HFFc6 (cell line): ENCODE measurements around the gene AKAP12. TPM values are rescaled to one million over a fixed set of nuclear protein-coding genes. Genes with fewer than 3 reads are reported as not detected.
A peak's percentile ranks its signal among the peaks of the same experiment; 100 is the strongest.

Experiments used
- DNase-seq: peaks from one replicate; pipeline ENCODE4 v3.0.0-alpha.2; 2018
- H3K27ac Mint-ChIP-seq: 2 replicates; pipeline ENCODE4 v1.8.0; 2020; ENCODE audit warnings: mild to moderate bottlenecking, mixed read lengths
- H3K27me3 Mint-ChIP-seq: 2 replicates; pipeline ENCODE4 v1.8.0; 2021; ENCODE audit warnings: mild to moderate bottlenecking, moderate library complexity, mixed read lengths; ENCODE audit not compliant: insufficient read depth
- H3K36me3 Mint-ChIP-seq: 2 replicates; pipeline ENCODE4 v1.8.0; 2021; ENCODE audit warnings: low read depth, mixed read lengths
- H3K4me1 Mint-ChIP-seq: 2 replicates; pipeline ENCODE4 v1.8.0; 2020; ENCODE audit warnings: low read depth, mixed read lengths
- H3K4me3 Mint-ChIP-seq: 2 replicates; pipeline ENCODE4 v1.8.0; 2020; ENCODE audit warnings: mild to moderate bottlenecking, moderate library complexity, mixed read lengths
- H3K9me3 Mint-ChIP-seq: 2 replicates; pipeline ENCODE4 v1.8.0; 2020; ENCODE audit warnings: mild to moderate bottlenecking, mixed read lengths
- CTCF ChIP-seq: fragments of 200-600 bp; sonication (generic); IDR thresholded peaks from 2 replicates; pipeline ENCODE4 v1.5.0; 2021; ENCODE audit warnings: antibody characterized with exemption, mild to moderate bottlenecking
- long read RNA-seq: library from polyadenylated mRNA; unstranded; transcript quantifications from one replicate; pipeline ENCODE4 v2.0.0, GENCODE V29; 2019
- total RNA-seq, 6 experiments: library from RNA; stranded (reverse); fragmentation: NEBNext Ultra II Directional; extraction: Animal tissue kit (Norgen Biotek cat#: 25700); gene quantifications; 2 replicates in 1 of 6; 3 replicates in 5 of 6; pipeline ENCODE4 v1.2.3, GENCODE V29; 2021

Gene AKAP12
- total RNA-seq = 1 to 10 TPM; 3.7 to 8.6 (median 7.0) TPM
- long read RNA-seq, partial matches to known transcripts = 2 of 4 reads
- long read RNA-seq, other reads (novel, unspliced or antisense) = 2 of 4 reads

DNA sequence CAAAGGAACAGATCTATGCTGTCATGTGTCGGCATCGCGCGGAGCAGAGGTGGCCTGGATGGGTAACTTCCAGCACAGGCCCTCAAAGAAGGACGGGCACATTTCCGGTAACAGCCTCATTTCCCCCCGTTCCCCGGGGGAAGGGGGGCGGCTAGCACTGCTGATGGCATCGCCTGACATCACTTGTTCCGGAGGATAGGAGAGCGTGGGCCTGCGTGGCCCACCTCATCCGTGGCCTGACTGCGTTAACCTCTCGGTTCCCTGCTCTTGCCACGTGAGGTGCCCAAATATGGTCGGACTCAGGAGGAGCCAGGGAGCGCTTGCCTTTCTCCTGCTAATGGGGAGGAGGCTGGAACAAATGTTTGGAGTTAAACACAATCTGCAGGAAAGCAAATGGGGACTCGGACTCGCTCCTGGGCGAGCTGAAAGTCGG, at the start of gene AKAP12:
TSS of gene AKAP12 (plus strand) at position 365 of the 433 bp plus-strand sequence. CDS start 596 bp downstream, outside the sequence.
- Mint-ChIP-seq H3K4me1 (no peaks in the 10 kb centered on the region), H3K27me3 (peaks cover 29% of the 10 kb centered on the region), H3K27ac (no peak within 1 kb of the TSS), H3K9me3 (no peaks in the 10 kb centered on the region), H3K4me3 (peak within 1 kb of the TSS; percentile 87), H3K36me3 (no peaks in the 10 kb centered on the region)
- no peak for DNase-seq
- TF ChIP-seq CTCF = no peak

DNA sequence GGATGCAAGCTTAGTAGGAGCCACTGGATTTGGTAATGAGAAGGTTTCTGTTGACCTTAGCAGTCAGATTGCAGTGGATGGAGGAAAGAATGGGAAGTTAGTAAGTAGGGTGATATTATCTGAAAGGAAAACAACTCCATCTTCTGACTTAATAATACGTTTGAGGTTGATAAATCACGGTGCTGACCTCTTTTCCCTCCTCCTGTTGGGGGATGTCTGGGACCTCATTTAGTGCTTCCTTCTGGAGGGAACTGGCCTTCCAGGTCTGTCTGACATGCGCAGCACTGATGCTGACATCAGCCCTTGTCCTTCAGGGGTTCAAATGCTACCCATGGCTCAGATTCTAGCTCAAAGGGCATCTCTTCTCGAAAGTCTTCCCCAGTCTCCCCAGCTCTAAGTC, 48.2 kb upstream of the AKAP12 start:
- no peak overlapping the region for H3K27ac Mint-ChIP-seq
- no peaks in the 10 kb centered on the region for H3K9me3 Mint-ChIP-seq
- H3K4me1 Mint-ChIP-seq = no peaks in the 10 kb centered on the region
- H3K27me3 Mint-ChIP-seq = peaks cover 10% of the 10 kb centered on the region
- TF ChIP-seq CTCF = no peak
- no peak for DNase-seq
- H3K36me3 Mint-ChIP-seq = no peaks in the 10 kb centered on the region
- H3K4me3 Mint-ChIP-seq = no peak overlapping the region

- Mint-ChIP-seq H3K27me3 (peaks cover 7% of the 10 kb centered on the region), H3K36me3 (no peaks in the 10 kb centered on the region), H3K27ac (no peak overlapping the region), H3K4me3 (no peak overlapping the region), H3K4me1 (no peaks in the 10 kb centered on the region), H3K9me3 (no peaks in the 10 kb centered on the region)
- no peak for TF ChIP-seq CTCF
- no peak for DNase-seq
Measured at GRCh38 chr6:151196555-151196954, 43.2 kb upstream of the AKAP12 start.

DNA sequence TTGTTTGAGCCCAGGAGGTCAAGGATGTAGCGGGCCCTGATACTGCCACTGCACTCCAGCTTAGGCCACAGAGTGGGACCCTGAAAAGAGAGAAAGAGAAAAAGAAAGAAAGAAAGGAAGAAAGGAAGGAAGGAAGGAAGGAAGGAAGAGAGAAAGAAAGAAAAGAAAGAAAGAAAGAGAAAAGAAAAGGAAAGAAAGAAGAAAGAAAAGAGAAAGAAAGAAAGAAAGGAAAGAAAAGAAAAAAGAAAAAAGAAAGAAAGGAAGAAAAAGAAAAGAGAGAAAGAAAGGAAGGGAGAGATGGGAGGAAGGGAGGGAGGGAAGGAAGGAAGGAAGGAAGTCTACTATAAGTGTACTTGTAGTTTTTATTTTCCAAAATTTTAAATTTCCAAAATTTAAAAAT, 42.2 kb upstream of the AKAP12 start:
- DNase-seq = no peak
- peaks cover 5% of the 10 kb centered on the region for H3K27me3 Mint-ChIP-seq
- no peaks in the 10 kb centered on the region for H3K36me3 Mint-ChIP-seq
- no peak overlapping the region for H3K4me3 Mint-ChIP-seq
- no peak for TF ChIP-seq CTCF
- no peaks in the 10 kb centered on the region for H3K4me1 Mint-ChIP-seq
- H3K9me3 Mint-ChIP-seq = no peaks in the 10 kb centered on the region
- no peak overlapping the region for H3K27ac Mint-ChIP-seq

DNA sequence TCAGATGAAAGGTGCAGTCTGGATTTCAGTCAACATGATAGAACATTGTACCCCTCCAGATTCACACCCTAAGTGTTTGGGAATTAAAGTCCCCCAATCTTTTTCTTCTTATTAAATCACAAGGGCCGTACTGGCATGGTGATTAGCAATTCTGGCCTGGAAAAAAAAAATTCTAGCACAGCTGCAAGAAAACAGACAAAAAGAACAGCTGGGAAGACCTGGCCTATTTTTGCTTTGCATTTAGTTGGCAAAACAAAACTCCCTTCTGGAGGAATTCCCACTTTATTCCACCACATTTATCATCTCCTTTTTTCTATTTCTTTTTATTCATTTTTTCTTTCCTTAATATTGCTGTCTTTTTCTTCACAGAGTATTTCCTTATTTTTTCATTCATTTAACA, 39.8 kb upstream of the AKAP12 start:
- Mint-ChIP-seq H3K9me3 (no peaks in the 10 kb centered on the region), H3K4me3 (no peak overlapping the region), H3K36me3 (no peaks in the 10 kb centered on the region), H3K27me3 (peaks cover 10% of the 10 kb centered on the region), H3K4me1 (no peaks in the 10 kb centered on the region), H3K27ac (no peak overlapping the region)
- no peak for DNase-seq
- TF ChIP-seq CTCF = no peak
